Dermis blood vessel endothelial cell (primary cell): ENCODE results near the gene VAV3. TPM values are rescaled to one million over a fixed set of nuclear protein-coding genes. Genes with fewer than 3 reads are reported as not detected.
A peak's percentile ranks its signal among the peaks of the same experiment; 100 is the strongest.
"Not testable (repeated sequence)": the region's sequence is repeated elsewhere in the genome, so short reads cannot be mapped to it uniquely, and the experiment has no call there.

ENCODE experiments used
- DNase-seq: peaks from one replicate; pipeline ENCODE4 v3.0.0; 2010
- total RNA-seq: library from RNA; depleted of rRNA; stranded (reverse); fragments of >200 nt; gene quantifications from 2 replicates; pipeline ENCODE4 v1.2.3, GENCODE V29; 2014

Gene VAV3
- total RNA-seq, 1 donor from 2014 or later = 57.0 TPM

GRCh38 chr1:107788206-107789202 lies 176.5 kb downstream of the VAV3 start:
- no peak for DNase-seq

- DNase-seq = peak; percentile 26
Observed at GRCh38 chr1:107787299-107787698, 177.7 kb downstream of the VAV3 start.

DNA sequence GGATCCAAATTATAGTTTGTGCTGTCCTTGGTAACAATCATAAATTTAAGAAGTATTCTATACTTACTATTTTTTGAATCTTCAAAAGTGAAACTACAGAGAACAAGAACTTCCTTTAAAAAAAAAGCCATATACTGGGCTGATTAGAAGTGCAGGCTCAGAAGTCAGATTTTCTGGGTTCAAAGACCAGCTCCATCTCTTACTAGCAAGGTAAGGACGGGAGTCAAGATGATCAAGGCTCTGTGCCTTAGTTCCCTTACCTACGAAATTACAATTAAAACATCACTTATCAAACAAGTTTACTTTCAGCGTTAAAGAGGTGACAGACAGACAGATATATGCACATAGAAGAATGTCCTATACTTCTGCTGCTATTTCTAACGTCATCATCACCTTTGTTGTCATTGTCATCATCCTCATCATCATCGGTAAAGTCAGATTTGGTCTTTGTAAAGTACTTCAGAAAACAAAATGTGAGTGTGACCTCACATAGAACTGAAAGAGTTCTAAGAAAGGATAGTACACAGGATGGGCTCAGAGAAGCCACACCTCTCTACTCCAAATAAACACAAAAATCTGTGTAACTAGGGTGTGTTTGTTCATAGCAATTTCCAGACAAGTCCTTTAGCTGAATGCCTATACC lies 178.7 kb downstream of the VAV3 start:
- no peak for DNase-seq

- peak; percentile 18 for DNase-seq
Observed at GRCh38 chr1:107785496-107786202, 179.3 kb downstream of the VAV3 start.

GRCh38 chr1:107782217-107782845 lies 182.6 kb downstream of the VAV3 start:
- DNase-seq = peak; percentile 84

DNA sequence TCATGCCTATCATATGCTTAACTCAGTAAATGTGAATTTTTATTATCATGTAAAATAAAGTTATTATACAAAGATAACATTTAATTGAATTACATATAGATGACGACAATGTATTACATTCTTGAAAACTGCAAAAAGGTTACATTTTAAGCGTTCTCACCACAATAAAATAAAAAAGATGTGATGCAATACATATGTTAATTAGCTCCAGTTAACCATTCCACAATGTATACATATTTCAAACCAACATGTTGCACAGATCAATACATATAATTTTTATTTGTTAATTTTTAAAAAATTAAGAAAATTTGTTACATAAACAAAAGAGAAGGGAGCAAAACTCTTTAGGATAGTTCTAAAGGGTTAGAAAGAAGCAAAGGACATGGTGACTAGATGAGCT lies 183.7 kb downstream of the VAV3 start:
- no peak for DNase-seq

- DNase-seq = no peak
Observed at GRCh38 chr1:107777664-107778047, 187.3 kb downstream of the VAV3 start.

- DNase-seq = no peak
Observed at GRCh38 chr1:107776900-107777663, 187.9 kb downstream of the VAV3 start.

DNA sequence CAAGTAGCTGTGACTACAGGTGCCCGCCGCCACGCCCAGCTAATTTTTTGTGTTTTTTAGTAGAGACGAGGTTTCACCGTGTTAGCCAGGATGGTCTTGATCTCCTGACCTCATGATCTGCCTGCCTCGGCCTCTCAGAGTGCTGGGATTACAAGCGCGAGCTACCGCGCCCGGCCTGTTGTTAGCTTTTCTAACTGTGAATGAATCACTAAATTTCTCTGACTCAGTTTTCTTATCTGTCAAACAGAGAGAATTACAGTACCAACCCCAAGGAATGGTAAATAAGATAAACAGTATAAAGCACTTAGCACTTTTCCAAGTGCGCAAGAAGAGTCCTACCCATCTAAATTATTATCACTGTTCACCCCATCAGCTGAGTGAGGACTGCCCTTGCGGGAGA lies 193.6 kb downstream of the VAV3 start:
- DNase-seq = no peak

DNA sequence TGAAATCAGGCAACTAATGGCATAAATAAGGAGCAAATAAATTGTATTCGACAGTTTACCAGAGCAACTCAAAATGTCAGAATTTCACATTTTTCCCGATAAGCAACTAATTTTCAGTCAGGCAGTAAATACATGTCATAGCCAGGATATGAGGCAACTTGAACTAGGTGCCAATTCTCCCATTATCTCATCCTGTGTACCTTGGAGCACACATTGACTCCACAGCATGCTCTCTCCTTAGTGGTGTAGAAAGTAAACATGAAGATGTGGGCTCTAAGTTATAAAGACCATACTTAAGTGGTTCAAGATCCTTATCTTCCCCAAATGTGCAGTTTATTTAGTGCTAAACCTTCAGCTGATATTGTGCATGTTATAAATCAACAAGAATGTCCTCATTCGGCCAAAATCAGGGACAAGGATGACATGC lies 197.8 kb downstream of the VAV3 start:
- DNase-seq = peak; percentile 53

- no peak for DNase-seq
Observed at GRCh38 chr1:107766533-107766932, 198.4 kb downstream of the VAV3 start.

GRCh38 chr1:107762751-107763390 lies 202.1 kb downstream of the VAV3 start:
- DNase-seq = no peak

GRCh38 chr1:107760065-107760464 lies 204.9 kb downstream of the VAV3 start:
- DNase-seq = no peak

DNA sequence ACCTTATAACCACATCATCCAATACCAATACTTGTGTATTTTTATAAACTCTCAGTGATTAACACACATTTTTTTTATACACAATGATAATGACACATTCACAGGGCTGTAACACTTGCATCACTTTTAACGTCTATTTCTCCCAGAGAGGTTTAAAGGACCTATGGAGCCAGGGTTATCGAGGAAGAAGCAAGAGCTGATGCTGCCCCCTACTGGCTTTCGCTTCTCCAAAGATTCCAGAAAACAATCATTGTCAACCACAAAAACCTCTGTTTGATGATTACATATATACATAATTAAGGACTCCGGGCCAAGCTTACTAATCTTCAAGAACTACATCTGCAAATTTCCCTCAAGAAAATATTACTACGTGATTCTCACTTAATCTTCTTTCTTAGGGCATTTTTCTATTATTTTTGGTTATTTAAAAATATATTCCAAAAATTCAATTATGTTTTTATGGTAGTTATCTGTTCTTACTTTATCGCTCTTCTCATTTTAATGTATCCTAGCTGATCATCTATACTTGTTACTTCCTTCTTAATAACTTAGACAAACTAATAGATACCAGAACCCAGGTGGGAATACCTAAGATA lies 214.5 kb downstream of the VAV3 start:
- peak; percentile 63 for DNase-seq

DNA sequence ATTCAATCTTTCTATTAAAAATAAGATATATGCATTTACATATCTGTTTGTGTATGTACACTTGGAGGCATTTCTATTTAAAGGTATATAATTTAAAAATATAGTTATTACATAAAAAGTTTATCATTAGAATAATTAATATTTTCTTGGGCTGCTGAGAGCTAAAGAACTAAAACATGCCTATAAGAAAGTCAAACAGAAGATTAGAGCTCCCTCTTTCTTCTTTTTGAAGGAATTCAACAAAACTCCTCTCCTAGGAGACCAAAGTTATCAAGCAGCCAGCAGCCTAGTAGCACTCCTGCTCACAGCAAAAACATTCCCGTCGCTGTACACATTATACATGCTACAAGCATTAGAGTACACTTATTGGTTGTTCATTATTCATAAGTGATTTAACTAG lies 216.4 kb downstream of the VAV3 start:
- no peak for DNase-seq

- DNase-seq = no peak
Observed at GRCh38 chr1:107741242-107741641, 223.7 kb downstream of the VAV3 start.

DNA sequence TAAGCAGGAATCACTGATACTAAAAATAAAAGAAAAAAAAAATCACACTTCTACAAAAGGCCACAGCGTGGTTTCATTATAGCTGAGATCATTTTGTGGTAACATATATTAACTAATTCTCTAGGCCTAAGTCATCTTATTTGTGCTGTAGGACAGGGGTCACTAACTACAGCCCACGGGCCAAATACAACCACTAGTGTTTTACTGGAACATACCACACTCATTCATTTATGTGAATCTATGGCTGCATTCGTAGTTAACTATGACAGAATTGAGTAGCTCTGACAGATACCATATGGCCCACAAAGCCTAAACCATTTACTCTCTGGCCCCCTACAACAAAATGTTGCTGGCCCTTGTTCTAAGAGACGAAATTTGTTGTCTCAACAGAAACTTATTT lies 224.4 kb downstream of the VAV3 start:
- DNase-seq = no peak

DNA sequence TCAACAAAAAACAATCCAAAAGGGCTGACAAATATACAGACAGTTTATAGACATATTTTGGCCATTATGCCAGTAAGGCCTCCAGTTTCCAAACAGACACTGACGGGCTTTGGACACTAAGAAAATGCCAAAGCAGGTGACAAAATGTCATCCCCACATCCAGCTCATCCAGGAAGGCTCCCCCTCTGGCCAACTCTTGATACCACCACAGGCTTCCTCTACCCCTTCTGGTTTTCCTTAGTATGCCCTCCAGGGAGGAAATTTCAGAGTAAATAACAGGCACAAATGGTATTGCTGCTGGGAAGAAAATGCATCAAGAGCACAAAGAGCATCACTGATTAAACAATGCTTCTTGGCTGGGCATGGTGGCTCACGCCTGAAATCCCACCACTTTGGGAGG lies 225.3 kb downstream of the VAV3 start:
- DNase-seq = no peak

GRCh38 chr1:107739201-107739600 lies 225.8 kb downstream of the VAV3 start:
- no peak for DNase-seq

- not testable (repeated sequence) for DNase-seq
Observed at GRCh38 chr1:107733401-107733800, 231.6 kb downstream of the VAV3 start.

DNA sequence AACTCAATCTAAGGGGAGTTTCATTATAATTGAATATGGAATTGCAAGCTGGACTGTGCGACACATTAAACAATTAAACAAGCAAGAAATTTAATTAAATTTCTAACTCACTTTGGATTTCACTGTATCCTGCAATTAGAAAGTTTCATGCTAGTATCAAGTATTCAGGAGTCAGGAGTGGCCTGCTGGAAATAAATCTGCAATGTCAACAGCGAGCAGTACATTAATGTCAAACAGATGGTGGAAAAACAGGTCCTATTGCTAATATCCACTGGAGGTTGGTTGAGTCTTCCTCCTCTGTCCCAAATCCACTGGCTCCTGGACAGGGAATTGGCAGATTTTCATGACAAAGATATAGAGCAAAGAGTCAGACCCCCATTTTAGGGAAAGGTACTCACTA lies 237.1 kb downstream of the VAV3 start:
- no peak for DNase-seq
